Measurements from ENCODE around the gene RASSF1. TPM values are rescaled to one million over a fixed set of nuclear protein-coding genes. Genes with fewer than 3 reads are reported as not detected.

Gene RASSF1
- polyA plus RNA-seq, 2 of the 4 experiments (the other 2 are of a cell fraction): 14.4 to 15.4 TPM

- TF ChIP-seq FOSL2 (IDR thresholded peaks at IDR 0.05) (no peak), FOSL2 (CRISPR knock-in tag; IDR thresholded peaks at IDR 0.05) (no peak), ZFP36 (IDR thresholded peaks at IDR 0.05; ENCODE audit: borderline replicate concordance, partially characterized antibody) (no peak), HES2 (IDR thresholded peaks at IDR 0.05) (no peak), REST (IDR thresholded peaks at IDR 0.05) (no peak), PHF8 (IDR thresholded peaks at IDR 0.05; ENCODE audit: borderline replicate concordance, low read depth) (no peak), ZNF302 (CRISPR knock-in tag; IDR thresholded peaks at IDR 0.05) (no peak), JUNB (IDR thresholded peaks at IDR 0.05) (no peak), GATA3 (IDR thresholded peaks at IDR 0.05; ENCODE audit: borderline replicate concordance) (no peak), TFCP2L1 (CRISPR knock-in tag; IDR thresholded peaks at IDR 0.05) (no peak), KDM1A (IDR thresholded peaks at IDR 0.05; ENCODE audit: low read depth) (no peak), JUN (IDR thresholded peaks at IDR 0.05) (no peak)
- CTCF ChIA-PET: interaction anchor here (0.7 to 1.5 kb wide), 6 partner anchors 20 to 180 kb away, joined by 3 to 4 read pairs (median 3); no protein-coding TSS in a partner anchor
- peaks cover 9% of the 10 kb centered on the region; the same call in 2 of the 3 replicates for H3K4me1 ChIP-seq
- FAIRE-seq (no peak), ATAC-seq (no peak), DNase-seq (ENCODE audit: low read depth in 1 of 2, low spot score in 1 of 2) (no peak)
- POLR2A ChIA-PET: no interaction called here
- H3K27ac ChIP-seq: no peak overlapping the region
- whole genome bisulfite sequencing (ENCODE audit: missing lambda C conversion rate): 100% methylated on average over 2 of the region's 3 CpGs
- no peak overlapping the region for H3K4me3 ChIP-seq
- no peak overlapping the region for H3K4me2 ChIP-seq
- no peaks in the 10 kb centered on the region for H3K9me3 ChIP-seq
Observed at GRCh38 chr3:50371133-50371685, 30.6 kb upstream of the RASSF1 start.

GRCh38 chr3:50370594-50370993 lies 30.0 kb upstream of the RASSF1 start:
- CTCF ChIA-PET: interaction anchor here (1.0 to 1.5 kb wide), 5 partner anchors 65 to 181 kb away, joined by 3 to 4 read pairs (median 3); no protein-coding TSS in a partner anchor
- DNase-seq (ENCODE audit: low read depth in 1 of 2, low spot score in 1 of 2) (peak in 1 of 2 experiments; percentile 45), FAIRE-seq (no peak), ATAC-seq (peak in 1 of 2 experiments; percentile 52; a peak in 3 of 6 replicates)
- Histone ChIP-seq H3K4me3 (no peak overlapping the region), H3K9me3 (no peaks in the 10 kb centered on the region), H3K27ac (no peak overlapping the region), H3K4me1 (peaks cover 9% of the 10 kb centered on the region; the same call in 2 of the 3 replicates), H3K4me2 (no peak overlapping the region)
- POLR2A ChIA-PET: no interaction called here
- TF ChIP-seq FOXS1 (CRISPR knock-in tag; IDR thresholded peaks at IDR 0.05): no peak
- no peak for TF ChIP-seq RCOR1 (IDR thresholded peaks at IDR 0.05; ENCODE audit: low read depth, low read length)
- peak in 1 of 2 experiments; percentile 34; a peak in 1 of 5 replicates for TF ChIP-seq RAD21 (conservative IDR thresholded peaks at IDR 0.05 in 1 of 2, IDR thresholded peaks at IDR 0.05 in 1 of 2)
- TF ChIP-seq TP53 (CRISPR knock-in tag; IDR thresholded peaks at IDR 0.05): no peak
- WGBS (ENCODE audit: missing lambda C conversion rate): 36% methylated on average over 11 of the region's 14 CpGs

GRCh38 chr3:50369012-50369670 lies 28.5 kb upstream of the RASSF1 start:
- H3K4me2 ChIP-seq: no peak overlapping the region
- H3K4me3 ChIP-seq: no peak overlapping the region
- DNase-seq (ENCODE audit: low read depth in 1 of 2, low spot score in 1 of 2): no peak
- TF ChIP-seq BCL3 (IDR thresholded peaks at IDR 0.05) (no peak), RCOR1 (IDR thresholded peaks at IDR 0.05; ENCODE audit: low read depth, low read length) (no peak), POLR2AphosphoS2 (conservative IDR thresholded peaks at IDR 0.05; ENCODE audit: low read length) (no peak), FOSL2 (IDR thresholded peaks at IDR 0.05) (no peak), FOSL2 (CRISPR knock-in tag; IDR thresholded peaks at IDR 0.05) (no peak), RAD21 (conservative IDR thresholded peaks at IDR 0.05 in 1 of 2, IDR thresholded peaks at IDR 0.05 in 1 of 2) (no peak), CBX2 (IDR thresholded peaks at IDR 0.05; ENCODE audit: borderline replicate concordance, low read depth) (no peak), MAFK (IDR thresholded peaks at IDR 0.05; ENCODE audit: partially characterized antibody) (no peak), POLR2A (IDR thresholded peaks at IDR 0.05; ENCODE audit: low read length) (no peak), KDM1A (IDR thresholded peaks at IDR 0.05; ENCODE audit: low read depth) (no peak), ZFP36 (IDR thresholded peaks at IDR 0.05; ENCODE audit: borderline replicate concordance, partially characterized antibody) (no peak), HOXA7 (CRISPR knock-in tag; IDR thresholded peaks at IDR 0.05) (no peak), KDM5A (IDR thresholded peaks at IDR 0.05) (no peak), CHD4 (IDR thresholded peaks at IDR 0.05; ENCODE audit: borderline replicate concordance) (no peak), HOXB5 (CRISPR knock-in tag; IDR thresholded peaks at IDR 0.05) (no peak), EHF (CRISPR knock-in tag; IDR thresholded peaks at IDR 0.05) (no peak)
- H3K9me3 ChIP-seq: no peaks in the 10 kb centered on the region
- 38% methylated on average over 8 of the region's 9 CpGs for WGBS (ENCODE audit: missing lambda C conversion rate)
- ATAC-seq: no peak
- ChIA-PET CTCF (interaction anchor here (1.3 to 1.6 kb wide), 3 partner anchors 10 to 247 kb away, joined by 3 to 5 read pairs (median 4); partner anchors contain the start of gene TMEM115), POLR2A (no interaction called here)
- H3K27ac ChIP-seq: no peak overlapping the region
- peaks cover 9% of the 10 kb centered on the region; the same call in 2 of the 3 replicates for H3K4me1 ChIP-seq
- FAIRE-seq: no peak
